ENCODE results near the gene ASXL1. TPM values are rescaled to one million over a fixed set of nuclear protein-coding genes. Genes with fewer than 3 reads are reported as not detected.

ASXL1 gene
- polyA plus RNA-seq, 2 of the 4 experiments (the other 2 are of a cell fraction), result 35.7 to 36.0 TPM

DNA sequence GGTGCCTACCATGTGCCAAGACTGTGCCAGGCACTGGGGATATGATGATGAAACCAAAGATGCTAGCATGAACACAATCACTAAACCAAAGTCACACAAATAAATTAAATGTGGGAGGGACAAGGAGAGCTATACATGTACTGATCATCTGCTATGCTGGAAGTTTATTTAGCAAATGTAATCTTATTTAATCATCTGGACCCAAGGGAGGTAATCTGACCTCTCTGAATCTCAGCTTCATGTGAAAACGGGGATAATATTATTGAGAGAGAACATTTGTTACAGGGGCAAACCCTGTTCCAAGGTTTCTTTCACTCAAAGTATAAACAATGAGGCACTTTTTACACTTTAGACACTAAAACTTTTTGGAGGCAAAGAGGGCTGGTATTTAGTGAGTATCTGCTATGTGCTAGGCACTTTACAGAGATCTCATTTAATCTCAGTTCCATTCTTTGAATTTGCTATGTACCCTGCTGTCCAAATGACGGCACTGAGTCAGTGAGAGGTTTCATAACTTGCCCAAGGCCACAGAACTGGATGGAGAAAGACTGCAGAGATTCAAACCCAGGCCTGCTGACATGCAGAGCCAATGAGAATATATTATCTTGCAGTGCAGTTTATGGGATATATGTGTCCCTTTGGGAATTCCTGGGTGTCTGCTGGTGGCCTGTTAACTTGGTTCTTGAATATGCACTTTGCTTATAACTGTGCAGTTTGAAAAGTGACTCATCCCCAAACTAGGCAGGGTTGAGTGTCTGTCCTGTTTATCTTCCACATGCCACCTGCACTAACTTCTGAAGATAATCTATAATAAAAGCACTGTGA lies 3.3 kb upstream of the ASXL1 start:
- POLR2A ChIA-PET, result no interaction called here
- H3K9me3 ChIP-seq, result no peaks in the 10 kb centered on the region
- 6% methylated on average over 2 of the region's 2 CpGs for WGBS (ENCODE audit: missing lambda C conversion rate)
- H3K4me3 ChIP-seq, result no peak overlapping the region
- ATAC-seq (no peak), FAIRE-seq (no peak), DNase-seq (ENCODE audit: low read depth in 1 of 2, low spot score in 1 of 2) (peak; percentile 19 to 64)
- CTCF ChIA-PET, result interaction anchor here (1.0 to 1.3 kb wide), 3 partner anchors 9 to 18 kb away, joined by 3 to 10 read pairs (median 4); no protein-coding TSS in a partner anchor
- peak overlapping the region; percentile 98 to 100 for H3K27ac ChIP-seq
- H3K4me2 ChIP-seq, result peak overlapping the region; percentile 91
- H3K4me1 ChIP-seq, result peaks cover 38% of the 10 kb centered on the region
- TF ChIP-seq RAD21 (conservative IDR thresholded peaks at IDR 0.05 in 1 of 2, IDR thresholded peaks at IDR 0.05 in 1 of 2) (no peak), RNF2 (IDR thresholded peaks at IDR 0.05; ENCODE audit: borderline replicate concordance, low read depth) (no peak), CEBPB (IDR thresholded peaks at IDR 0.05) (peak; percentile 13 to 80; a peak in 2 of 4 replicates), GATA3 (IDR thresholded peaks at IDR 0.05; ENCODE audit: borderline replicate concordance) (no peak), NR3C1 (IDR thresholded peaks at IDR 0.05) (no peak), ESRRA (IDR thresholded peaks at IDR 0.05; ENCODE audit: borderline replicate concordance, low read length) (no peak), NPAS2 (CRISPR knock-in tag; IDR thresholded peaks at IDR 0.05; ENCODE audit: borderline replicate concordance) (no peak), RARB (CRISPR knock-in tag; IDR thresholded peaks at IDR 0.05) (no peak), POLR2A (IDR thresholded peaks at IDR 0.05; ENCODE audit: low read length) (no peak), BHLHE40 (IDR thresholded peaks at IDR 0.05; ENCODE audit: low read depth, low read length) (no peak), RFX5 (IDR thresholded peaks at IDR 0.05) (no peak), HOXB5 (CRISPR knock-in tag; IDR thresholded peaks at IDR 0.05) (no peak), MAZ (IDR thresholded peaks at IDR 0.05; ENCODE audit: borderline replicate concordance, low read depth, low read length) (no peak), JUN (IDR thresholded peaks at IDR 0.05) (peak; percentile 27 to 58; a peak in 2 of 5 replicates), EHF (CRISPR knock-in tag; IDR thresholded peaks at IDR 0.05) (no peak), TFCP2L1 (CRISPR knock-in tag; IDR thresholded peaks at IDR 0.05) (no peak), SREBF2 (IDR thresholded peaks at IDR 0.05) (no peak), KDM1A (IDR thresholded peaks at IDR 0.05; ENCODE audit: low read depth) (no peak), HDAC2 (IDR thresholded peaks at IDR 0.05) (no peak), TP53 (CRISPR knock-in tag; IDR thresholded peaks at IDR 0.05) (no peak), HOXA7 (CRISPR knock-in tag; IDR thresholded peaks at IDR 0.05) (no peak), SMC3 (IDR thresholded peaks at IDR 0.05) (no peak), FOXS1 (CRISPR knock-in tag; IDR thresholded peaks at IDR 0.05) (no peak), MYC (IDR thresholded peaks at IDR 0.05; ENCODE audit: borderline replicate concordance, low read length) (no peak), POLR2AphosphoS2 (conservative IDR thresholded peaks at IDR 0.05; ENCODE audit: low read length) (no peak), FOSL2 (IDR thresholded peaks at IDR 0.05) (peak; percentile 46; the same call in 1 of the 2 replicates), FOSL2 (CRISPR knock-in tag; IDR thresholded peaks at IDR 0.05) (peak; percentile 71), EHMT2 (IDR thresholded peaks at IDR 0.05; ENCODE audit: low read depth) (no peak), ZFP36 (IDR thresholded peaks at IDR 0.05; ENCODE audit: borderline replicate concordance, partially characterized antibody) (no peak)
- TF ChIP-seq, protein P1, sequence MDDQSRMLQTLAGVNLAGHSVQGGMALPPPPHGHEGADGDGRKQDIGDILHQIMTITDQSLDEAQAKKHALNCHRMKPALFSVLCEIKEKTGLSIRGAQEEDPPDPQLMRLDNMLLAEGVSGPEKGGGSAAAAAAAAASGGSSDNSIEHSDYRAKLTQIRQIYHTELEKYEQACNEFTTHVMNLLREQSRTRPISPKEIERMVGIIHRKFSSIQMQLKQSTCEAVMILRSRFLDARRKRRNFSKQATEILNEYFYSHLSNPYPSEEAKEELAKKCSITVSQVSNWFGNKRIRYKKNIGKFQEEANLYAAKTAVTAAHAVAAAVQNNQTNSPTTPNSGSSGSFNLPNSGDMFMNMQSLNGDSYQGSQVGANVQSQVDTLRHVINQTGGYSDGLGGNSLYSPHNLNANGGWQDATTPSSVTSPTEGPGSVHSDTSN (IDR thresholded peaks at IDR 0.05), result no peak
- TF ChIP-seq, protein P2, sequence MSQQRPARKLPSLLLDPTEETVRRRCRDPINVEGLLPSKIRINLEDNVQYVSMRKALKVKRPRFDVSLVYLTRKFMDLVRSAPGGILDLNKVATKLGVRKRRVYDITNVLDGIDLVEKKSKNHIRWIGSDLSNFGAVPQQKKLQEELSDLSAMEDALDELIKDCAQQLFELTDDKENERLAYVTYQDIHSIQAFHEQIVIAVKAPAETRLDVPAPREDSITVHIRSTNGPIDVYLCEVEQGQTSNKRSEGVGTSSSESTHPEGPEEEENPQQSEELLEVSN (IDR thresholded peaks at IDR 0.05; ENCODE audit: borderline replicate concordance, low read depth), result no peak
- TF ChIP-seq, protein P3, sequence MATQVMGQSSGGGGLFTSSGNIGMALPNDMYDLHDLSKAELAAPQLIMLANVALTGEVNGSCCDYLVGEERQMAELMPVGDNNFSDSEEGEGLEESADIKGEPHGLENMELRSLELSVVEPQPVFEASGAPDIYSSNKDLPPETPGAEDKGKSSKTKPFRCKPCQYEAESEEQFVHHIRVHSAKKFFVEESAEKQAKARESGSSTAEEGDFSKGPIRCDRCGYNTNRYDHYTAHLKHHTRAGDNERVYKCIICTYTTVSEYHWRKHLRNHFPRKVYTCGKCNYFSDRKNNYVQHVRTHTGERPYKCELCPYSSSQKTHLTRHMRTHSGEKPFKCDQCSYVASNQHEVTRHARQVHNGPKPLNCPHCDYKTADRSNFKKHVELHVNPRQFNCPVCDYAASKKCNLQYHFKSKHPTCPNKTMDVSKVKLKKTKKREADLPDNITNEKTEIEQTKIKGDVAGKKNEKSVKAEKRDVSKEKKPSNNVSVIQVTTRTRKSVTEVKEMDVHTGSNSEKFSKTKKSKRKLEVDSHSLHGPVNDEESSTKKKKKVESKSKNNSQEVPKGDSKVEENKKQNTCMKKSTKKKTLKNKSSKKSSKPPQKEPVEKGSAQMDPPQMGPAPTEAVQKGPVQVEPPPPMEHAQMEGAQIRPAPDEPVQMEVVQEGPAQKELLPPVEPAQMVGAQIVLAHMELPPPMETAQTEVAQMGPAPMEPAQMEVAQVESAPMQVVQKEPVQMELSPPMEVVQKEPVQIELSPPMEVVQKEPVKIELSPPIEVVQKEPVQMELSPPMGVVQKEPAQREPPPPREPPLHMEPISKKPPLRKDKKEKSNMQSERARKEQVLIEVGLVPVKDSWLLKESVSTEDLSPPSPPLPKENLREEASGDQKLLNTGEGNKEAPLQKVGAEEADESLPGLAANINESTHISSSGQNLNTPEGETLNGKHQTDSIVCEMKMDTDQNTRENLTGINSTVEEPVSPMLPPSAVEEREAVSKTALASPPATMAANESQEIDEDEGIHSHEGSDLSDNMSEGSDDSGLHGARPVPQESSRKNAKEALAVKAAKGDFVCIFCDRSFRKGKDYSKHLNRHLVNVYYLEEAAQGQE (IDR thresholded peaks at IDR 0.05), result no peak
- TF ChIP-seq, protein P4, sequence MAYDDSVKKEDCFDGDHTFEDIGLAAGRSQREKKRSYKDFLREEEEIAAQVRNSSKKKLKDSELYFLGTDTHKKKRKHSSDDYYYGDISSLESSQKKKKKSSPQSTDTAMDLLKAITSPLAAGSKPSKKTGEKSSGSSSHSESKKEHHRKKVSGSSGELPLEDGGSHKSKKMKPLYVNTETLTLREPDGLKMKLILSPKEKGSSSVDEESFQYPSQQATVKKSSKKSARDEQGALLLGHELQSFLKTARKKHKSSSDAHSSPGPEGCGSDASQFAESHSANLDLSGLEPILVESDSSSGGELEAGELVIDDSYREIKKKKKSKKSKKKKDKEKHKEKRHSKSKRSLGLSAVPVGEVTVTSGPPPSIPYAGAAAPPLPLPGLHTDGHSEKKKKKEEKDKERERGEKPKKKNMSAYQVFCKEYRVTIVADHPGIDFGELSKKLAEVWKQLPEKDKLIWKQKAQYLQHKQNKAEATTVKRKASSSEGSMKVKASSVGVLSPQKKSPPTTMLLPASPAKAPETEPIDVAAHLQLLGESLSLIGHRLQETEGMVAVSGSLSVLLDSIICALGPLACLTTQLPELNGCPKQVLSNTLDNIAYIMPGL (CRISPR knock-in tag; IDR thresholded peaks at IDR 0.05; ENCODE audit: borderline replicate concordance), result no peak
- TF ChIP-seq, protein P5, sequence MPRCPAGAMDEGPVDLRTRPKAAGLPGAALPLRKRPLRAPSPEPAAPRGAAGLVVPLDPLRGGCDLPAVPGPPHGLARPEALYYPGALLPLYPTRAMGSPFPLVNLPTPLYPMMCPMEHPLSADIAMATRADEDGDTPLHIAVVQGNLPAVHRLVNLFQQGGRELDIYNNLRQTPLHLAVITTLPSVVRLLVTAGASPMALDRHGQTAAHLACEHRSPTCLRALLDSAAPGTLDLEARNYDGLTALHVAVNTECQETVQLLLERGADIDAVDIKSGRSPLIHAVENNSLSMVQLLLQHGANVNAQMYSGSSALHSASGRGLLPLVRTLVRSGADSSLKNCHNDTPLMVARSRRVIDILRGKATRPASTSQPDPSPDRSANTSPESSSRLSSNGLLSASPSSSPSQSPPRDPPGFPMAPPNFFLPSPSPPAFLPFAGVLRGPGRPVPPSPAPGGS (IDR thresholded peaks at IDR 0.05), result no peak
